Limb (tissue), 2 donors: ENCODE measurements around the gene KIF27.
"Not testable (repeated sequence)": the region's sequence is repeated elsewhere in the genome, so short reads cannot be mapped to it uniquely, and the experiment has no call there.

Source experiments
- DNase-seq, 2 donors: peaks; one replicate each; pipeline ENCODE4 v3.0.0-alpha.2; 2016; ENCODE audit errors: extremely low spot score in 2 of 2

The KIF27 gene

GRCh38 chr9:83809213-83809612 is 112.0 kb downstream of the KIF27 start:
- not testable (repeated sequence) for DNase-seq

DNA sequence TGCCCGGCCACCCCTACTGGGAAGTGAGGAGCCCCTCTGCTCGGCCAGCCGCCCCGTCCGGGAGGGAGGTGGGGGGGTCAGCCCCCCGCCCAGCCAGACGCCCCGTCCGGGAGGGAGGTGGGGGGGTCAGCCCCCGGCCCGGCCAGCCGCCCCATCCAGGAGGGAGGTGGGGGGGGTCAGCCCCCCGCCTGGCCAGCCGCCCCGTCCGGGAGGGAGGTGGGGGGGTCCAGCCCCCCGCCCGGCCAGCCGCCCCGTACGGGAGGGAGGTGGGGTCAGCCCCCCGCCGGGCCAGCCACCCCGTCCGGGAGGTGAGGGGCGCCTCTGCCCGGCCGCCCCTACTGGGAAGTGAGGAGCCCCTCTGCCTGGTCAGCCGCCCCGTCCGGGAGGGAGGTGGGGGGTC is 116.8 kb downstream of the KIF27 start:
- DNase-seq = not testable (repeated sequence)

DNA sequence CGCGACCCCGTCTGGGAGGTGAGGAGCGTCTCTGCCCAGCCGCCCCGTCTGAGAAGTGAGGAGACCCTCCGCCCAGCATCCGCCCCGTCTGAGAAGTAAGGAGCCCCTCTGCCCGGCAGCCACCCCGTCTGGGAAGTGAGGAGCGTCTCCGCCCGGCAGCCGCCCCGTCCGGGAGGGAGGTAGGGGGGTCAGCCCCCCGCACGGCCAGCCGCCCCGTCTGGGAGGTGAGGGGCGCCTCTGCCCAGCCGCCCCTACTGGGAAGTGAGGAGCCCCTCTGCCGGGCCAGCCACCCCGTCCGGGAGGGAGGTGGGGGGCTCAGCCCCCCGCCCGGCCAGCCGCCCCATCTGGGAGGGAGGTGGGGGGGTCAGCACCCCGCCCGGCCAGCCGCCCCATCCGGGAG is 117.3 kb downstream of the KIF27 start:
- not testable (repeated sequence) for DNase-seq

- DNase-seq = no peak
Observed at GRCh38 chr9:83800236-83801033, 120.8 kb downstream of the KIF27 start.

- DNase-seq = no peak
Observed at GRCh38 chr9:83794051-83794450, 127.2 kb downstream of the KIF27 start.

DNA sequence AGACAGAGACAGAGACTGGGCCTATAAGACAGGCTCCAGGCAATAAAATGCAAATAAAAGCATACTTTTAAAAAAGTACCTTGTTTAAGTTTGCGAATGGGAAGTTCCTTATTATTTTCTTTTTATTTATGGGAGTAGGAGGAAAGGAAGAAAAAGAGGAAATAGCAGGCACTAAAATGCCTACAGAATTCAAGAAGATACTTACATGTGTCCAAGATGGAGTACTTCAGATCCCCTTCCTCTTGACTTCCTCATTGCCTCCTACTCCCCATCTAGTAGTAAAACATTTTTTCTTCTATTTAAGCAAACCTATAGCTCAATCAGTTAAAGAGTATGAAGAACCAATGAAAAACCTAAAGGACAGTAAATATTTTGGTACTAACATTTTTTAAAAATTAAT is 128.5 kb downstream of the KIF27 start:
- no peak for DNase-seq
